Nephron (organoid): ENCODE measurements around the gene THSD4.

Experiments
- H3K27ac Mint-ChIP-seq, 3 experiments: 2 replicates each; pipeline ENCODE4 v1.8.0; 2020; ENCODE audit warnings: mixed read lengths in 3 of 3, mild to moderate bottlenecking in 2 of 3, moderate library complexity in 1 of 3
- H3K27me3 Mint-ChIP-seq: 2 replicates; pipeline ENCODE4 v1.8.0; 2021; ENCODE audit warnings: low read depth, mild to moderate bottlenecking, moderate library complexity, mixed read lengths
- H3K36me3 Mint-ChIP-seq: 2 replicates; pipeline ENCODE4 v1.8.0; 2020; ENCODE audit warnings: low read depth, mixed read lengths
- H3K4me1 Mint-ChIP-seq: 2 replicates; pipeline ENCODE4 v1.8.0; 2020; ENCODE audit warnings: mixed read lengths
- H3K4me3 Mint-ChIP-seq, 3 experiments: 2 replicates each; pipeline ENCODE4 v1.8.0; 2020; ENCODE audit warnings: mild to moderate bottlenecking in 3 of 3, mixed read lengths in 3 of 3, moderate library complexity in 2 of 3
- H3K9me3 Mint-ChIP-seq: 2 replicates; pipeline ENCODE4 v1.8.0; 2020; ENCODE audit warnings: mixed read lengths
- TF ChIP-seq, protein P1 (sequence below), 3 experiments: fragments of 200-600 bp; sonication (generic); IDR thresholded peaks; one replicate each; pipeline ENCODE4 v1.5.0; 2021; ENCODE audit warnings: antibody characterized with exemption in 3 of 3; ENCODE audit not compliant: unreplicated experiment in 3 of 3

The THSD4 gene

DNA sequence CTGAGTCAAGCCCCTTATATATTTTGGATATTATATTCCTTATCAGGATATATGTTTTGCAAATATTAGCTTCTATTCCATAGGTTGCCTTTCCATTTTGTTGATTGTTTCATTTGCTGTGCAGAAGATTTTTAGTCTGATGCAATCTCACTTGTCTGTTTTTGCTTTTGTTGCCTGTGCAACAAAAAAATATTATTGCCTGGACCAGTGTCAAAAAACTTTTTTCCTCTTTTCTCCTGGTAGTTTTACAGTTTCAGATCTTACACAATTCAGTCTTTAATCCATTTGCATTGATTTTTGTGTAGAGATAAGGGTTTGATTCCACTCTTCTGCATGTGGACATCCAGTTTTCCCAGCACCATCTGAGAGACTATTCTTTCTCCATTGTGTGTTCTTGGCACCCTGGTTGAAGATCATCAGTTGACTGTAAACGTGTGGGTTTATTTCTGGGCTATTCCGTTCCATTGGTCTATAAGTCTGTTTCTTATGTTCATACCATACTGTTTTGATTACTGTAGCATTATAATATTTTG, 466.2 kb downstream of the THSD4 start:
- Mint-ChIP-seq H3K27ac (no peak overlapping the region), H3K36me3 (peaks cover 3% of the 10 kb centered on the region), H3K4me3 (no peak overlapping the region), H3K27me3 (no peaks in the 10 kb centered on the region), H3K9me3 (peaks cover 27% of the 10 kb centered on the region), H3K4me1 (no peaks in the 10 kb centered on the region)
- TF ChIP-seq, protein P1, sequence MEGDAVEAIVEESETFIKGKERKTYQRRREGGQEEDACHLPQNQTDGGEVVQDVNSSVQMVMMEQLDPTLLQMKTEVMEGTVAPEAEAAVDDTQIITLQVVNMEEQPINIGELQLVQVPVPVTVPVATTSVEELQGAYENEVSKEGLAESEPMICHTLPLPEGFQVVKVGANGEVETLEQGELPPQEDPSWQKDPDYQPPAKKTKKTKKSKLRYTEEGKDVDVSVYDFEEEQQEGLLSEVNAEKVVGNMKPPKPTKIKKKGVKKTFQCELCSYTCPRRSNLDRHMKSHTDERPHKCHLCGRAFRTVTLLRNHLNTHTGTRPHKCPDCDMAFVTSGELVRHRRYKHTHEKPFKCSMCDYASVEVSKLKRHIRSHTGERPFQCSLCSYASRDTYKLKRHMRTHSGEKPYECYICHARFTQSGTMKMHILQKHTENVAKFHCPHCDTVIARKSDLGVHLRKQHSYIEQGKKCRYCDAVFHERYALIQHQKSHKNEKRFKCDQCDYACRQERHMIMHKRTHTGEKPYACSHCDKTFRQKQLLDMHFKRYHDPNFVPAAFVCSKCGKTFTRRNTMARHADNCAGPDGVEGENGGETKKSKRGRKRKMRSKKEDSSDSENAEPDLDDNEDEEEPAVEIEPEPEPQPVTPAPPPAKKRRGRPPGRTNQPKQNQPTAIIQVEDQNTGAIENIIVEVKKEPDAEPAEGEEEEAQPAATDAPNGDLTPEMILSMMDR (IDR thresholded peaks at IDR 0.05; ENCODE audit: unreplicated experiment in 3 of 3), result no peak

DNA sequence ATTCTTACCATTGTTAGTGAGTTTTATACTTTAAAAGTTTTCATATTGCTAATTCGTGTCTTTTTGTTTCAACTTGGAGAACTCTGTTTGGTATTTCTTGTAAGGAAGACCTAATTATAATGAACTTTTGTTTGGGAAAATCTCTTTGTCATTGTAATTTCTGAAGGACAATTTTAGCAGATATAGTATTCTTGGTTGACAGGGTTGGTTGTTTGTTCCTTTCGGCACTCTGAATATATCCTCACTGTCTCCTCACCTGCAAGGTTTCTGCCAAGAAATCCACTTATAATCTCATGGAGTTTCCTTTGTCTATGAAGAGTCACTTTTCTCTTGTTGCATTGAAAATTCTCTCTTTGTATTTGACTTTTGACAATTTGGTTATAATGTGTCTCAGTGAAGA, 469.9 kb downstream of the THSD4 start:
- Mint-ChIP-seq H3K4me1 (no peaks in the 10 kb centered on the region), H3K9me3 (peaks cover 32% of the 10 kb centered on the region)

DNA sequence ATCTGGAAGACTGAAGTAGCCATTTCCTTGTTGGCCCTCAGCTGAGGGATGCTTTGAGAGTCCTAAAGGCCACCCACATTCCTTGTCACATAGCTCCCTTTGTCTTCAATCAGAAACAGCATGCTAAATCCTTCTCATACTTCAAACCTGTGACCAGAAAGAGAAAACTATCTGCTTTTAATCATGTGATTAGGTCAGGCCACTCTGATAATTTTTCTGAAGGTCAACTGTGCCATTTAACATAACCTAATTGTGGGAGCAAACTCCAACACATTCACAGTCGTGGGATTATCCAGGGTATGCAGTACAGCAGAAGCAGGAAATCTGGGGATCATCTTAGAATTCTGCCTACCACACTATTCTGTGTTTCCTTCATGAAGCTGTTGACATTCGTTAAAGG, 471.2 kb downstream of the THSD4 start:
- Mint-ChIP-seq H3K27me3 (no peaks in the 10 kb centered on the region), H3K36me3 (peaks cover 3% of the 10 kb centered on the region), H3K27ac (no peak overlapping the region), H3K9me3 (peaks cover 32% of the 10 kb centered on the region), H3K4me1 (no peaks in the 10 kb centered on the region), H3K4me3 (no peak overlapping the region)
- TF ChIP-seq, protein P1 (IDR thresholded peaks at IDR 0.05; ENCODE audit: unreplicated experiment in 3 of 3), result no peak

More for the DNA sequence above, 469.9 kb downstream of the THSD4 start:
- no peak overlapping the region for H3K4me3 Mint-ChIP-seq
- TF ChIP-seq, protein P1 (IDR thresholded peaks at IDR 0.05; ENCODE audit: unreplicated experiment in 3 of 3), result no peak
- H3K27ac Mint-ChIP-seq, result no peak overlapping the region
- H3K36me3 Mint-ChIP-seq, result peaks cover 3% of the 10 kb centered on the region
- H3K27me3 Mint-ChIP-seq, result no peaks in the 10 kb centered on the region

DNA sequence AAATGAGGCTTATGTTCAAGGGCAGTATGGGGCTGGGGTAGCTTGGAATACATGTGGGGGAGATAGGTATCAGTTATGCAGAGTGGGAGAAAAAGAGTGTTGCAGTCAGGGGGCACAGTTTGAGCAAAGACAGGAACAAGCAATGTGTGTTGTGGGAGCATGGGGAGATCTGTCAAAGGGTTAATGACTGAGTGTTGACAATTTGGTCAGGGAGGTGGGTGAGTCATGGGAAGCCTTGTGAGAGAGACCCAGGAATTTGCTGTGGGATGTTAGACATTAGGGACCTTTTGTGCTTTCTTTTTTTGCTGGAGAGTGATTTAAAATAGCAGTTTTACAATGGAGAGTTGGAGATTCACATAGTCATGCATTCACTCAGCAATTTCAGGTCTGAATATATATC, 473.5 kb downstream of the THSD4 start:
- H3K9me3 Mint-ChIP-seq, result peaks cover 19% of the 10 kb centered on the region
- H3K4me3 Mint-ChIP-seq, result no peak overlapping the region
- no peaks in the 10 kb centered on the region for H3K27me3 Mint-ChIP-seq
- TF ChIP-seq, protein P1 (IDR thresholded peaks at IDR 0.05; ENCODE audit: unreplicated experiment in 3 of 3), result no peak
- no peaks in the 10 kb centered on the region for H3K4me1 Mint-ChIP-seq
- H3K27ac Mint-ChIP-seq, result no peak overlapping the region
- peaks cover 3% of the 10 kb centered on the region for H3K36me3 Mint-ChIP-seq

DNA sequence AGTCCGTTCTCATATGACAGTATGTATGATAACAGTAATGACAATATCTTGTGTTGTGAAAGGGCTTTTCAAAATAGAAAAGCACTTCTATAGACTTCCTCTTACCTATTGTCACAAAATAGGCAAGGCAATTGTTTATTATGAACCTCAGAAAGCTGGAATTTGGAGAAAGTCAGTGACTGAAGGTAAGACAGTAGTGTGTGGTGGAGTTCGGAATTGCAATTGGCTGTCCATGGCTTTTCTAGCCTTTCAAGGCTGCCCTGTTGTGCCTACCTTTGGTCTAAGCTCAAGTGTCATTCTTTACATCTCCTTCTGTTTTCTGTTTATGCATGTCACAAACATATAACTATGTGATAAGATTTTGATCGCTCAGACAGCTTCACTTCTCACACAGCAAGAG, 475.8 kb downstream of the THSD4 start:
- no peaks in the 10 kb centered on the region for H3K4me1 Mint-ChIP-seq
- peaks cover 1% of the 10 kb centered on the region for H3K36me3 Mint-ChIP-seq
- H3K9me3 Mint-ChIP-seq, result peaks cover 15% of the 10 kb centered on the region
- no peak overlapping the region for H3K4me3 Mint-ChIP-seq
- H3K27ac Mint-ChIP-seq, result no peak overlapping the region
- TF ChIP-seq, protein P1 (IDR thresholded peaks at IDR 0.05; ENCODE audit: unreplicated experiment in 3 of 3), result no peak
- no peaks in the 10 kb centered on the region for H3K27me3 Mint-ChIP-seq

DNA sequence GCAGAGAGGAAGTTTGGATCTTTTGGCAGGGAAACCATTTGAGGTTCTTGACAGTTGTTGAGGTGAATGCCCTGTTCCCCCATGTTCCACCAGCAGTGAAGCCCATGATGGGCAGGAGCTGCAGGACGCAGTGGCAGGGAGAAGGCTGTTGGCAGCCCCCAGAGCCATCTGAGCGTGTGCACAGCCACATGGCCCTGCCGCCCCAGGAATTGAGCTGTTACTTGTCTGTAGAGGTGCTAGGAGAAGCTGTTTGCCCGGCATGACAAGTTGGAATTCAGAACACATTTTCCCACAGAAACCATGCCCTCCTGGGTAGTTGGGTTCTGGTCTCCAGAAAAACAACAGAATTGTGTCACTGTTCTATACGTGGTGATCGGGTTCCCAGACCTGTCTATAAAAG, 476.9 kb downstream of the THSD4 start:
- Mint-ChIP-seq H3K4me3 (no peak overlapping the region), H3K4me1 (peaks cover 10% of the 10 kb centered on the region), H3K27me3 (no peaks in the 10 kb centered on the region), H3K36me3 (peaks cover 3% of the 10 kb centered on the region), H3K9me3 (peaks cover 9% of the 10 kb centered on the region), H3K27ac (no peak overlapping the region)
- TF ChIP-seq, protein P1 (IDR thresholded peaks at IDR 0.05; ENCODE audit: unreplicated experiment in 3 of 3), result no peak
